HPDE6-E6E7 (cell line): ENCODE data around the gene APOA4.

Experiments
- DNase-seq: peaks from one replicate; pipeline ENCODE4 v3.0.0; 2011; ENCODE audit warnings: missing footprints; ENCODE audit errors: extremely low spot score

The APOA4 gene

GRCh38 chr11:116830184-116830912 lies 7.2 kb upstream of the APOA4 start:
- DNase-seq: no peak

GRCh38 chr11:116829525-116830183 lies 6.5 kb upstream of the APOA4 start, which contains the start of gene APOC3:
Gene APOC3 (plus strand): TSS chr11:116829907. CDS start chr11:116830583, 676 bp downstream.
- DNase-seq: no peak

GRCh38 chr11:116828632-116829524 lies 5.8 kb upstream of the APOA4 start:
- no peak for DNase-seq

- DNase-seq: no peak
Observed at GRCh38 chr11:116827461-116827860, 4.4 kb upstream of the APOA4 start.

- no peak for DNase-seq
Observed at GRCh38 chr11:116826751-116827431, 3.8 kb upstream of the APOA4 start.

- no peak for DNase-seq
Observed at GRCh38 chr11:116825854-116826750, 3.0 kb upstream of the APOA4 start.

GRCh38 chr11:116825434-116825833 lies 2.3 kb upstream of the APOA4 start:
- no peak for DNase-seq

GRCh38 chr11:116822575-116822974 lies 529 bp downstream of the APOA4 start:
- DNase-seq: no peak

- DNase-seq: no peak
Observed at GRCh38 chr11:116821050-116821918, 1.8 kb downstream of the APOA4 start.

- DNase-seq: no peak
Observed at GRCh38 chr11:116819049-116819448, 4.1 kb downstream of the APOA4 start.

GRCh38 chr11:116814502-116814901 lies 8.6 kb downstream of the APOA4 start:
- no peak for DNase-seq

GRCh38 chr11:116813781-116814471 lies 9.2 kb downstream of the APOA4 start:
- no peak for DNase-seq

- DNase-seq: no peak
Observed at GRCh38 chr11:116813170-116813569, 9.9 kb downstream of the APOA4 start.

- no peak for DNase-seq
Observed at GRCh38 chr11:116812109-116812508, 11.0 kb downstream of the APOA4 start.

GRCh38 chr11:116811194-116811593 lies 11.9 kb downstream of the APOA4 start:
- no peak for DNase-seq

GRCh38 chr11:116808262-116809175 lies 14.6 kb downstream of the APOA4 start:
- no peak for DNase-seq

- no peak for DNase-seq
Observed at GRCh38 chr11:116807601-116808261, 15.4 kb downstream of the APOA4 start.
